Kidney (tissue), 14 donors: Measurements from ENCODE around the gene ADD2. TPM values are rescaled to one million over a fixed set of nuclear protein-coding genes. Genes with fewer than 3 reads are reported as not detected.

Experiments used
- DNase-seq, 5 donors: peaks; one replicate each; pipeline ENCODE4 v3.0.0-alpha.2; 2013 to 2020
- FAIRE-seq: peaks from 2 replicates; lab custom pipeline; 2012; peaks lifted over from hg19 to GRCh38; lab: Jason Lieb, UNC
- H3K27ac ChIP-seq, 2 donors: one replicate each; pipeline ENCODE4 v1.7.0; 2013; ENCODE audit warnings: low read depth in 2 of 2, low read length in 2 of 2, inconsistent platforms in 1 of 2
- H3K27me3 ChIP-seq: one replicate; pipeline ENCODE4 v1.7.1; 2013; ENCODE audit warnings: low read length, inconsistent platforms; ENCODE audit not compliant: control insufficient read depth, insufficient read depth
- H3K36me3 ChIP-seq, 3 donors: one replicate each; pipeline versions ENCODE4 v1.7.0 to v1.7.1; 2013; ENCODE audit warnings: low read length in 3 of 3, control low read depth in 1 of 3, inconsistent platforms in 1 of 3; ENCODE audit not compliant: insufficient read depth in 3 of 3, control insufficient read depth in 2 of 3
- H3K4me1 ChIP-seq, 3 donors: one replicate each; pipeline versions ENCODE4 v1.7.0 to v1.7.1; 2013; ENCODE audit warnings: low read length in 3 of 3, inconsistent platforms in 1 of 3, low read depth in 1 of 3; ENCODE audit not compliant: control insufficient read depth in 2 of 3, insufficient read depth in 2 of 3
- H3K4me3 ChIP-seq, 3 donors: one replicate each; pipeline versions ENCODE4 v1.7.0 to v1.8.1; 2013; ENCODE audit warnings: low read length in 3 of 3, control low read depth in 1 of 3, inconsistent platforms in 1 of 3
- H3K9ac ChIP-seq, 3 donors: one replicate each; pipeline versions ENCODE4 v1.7.0 to v1.7.1; 2013; ENCODE audit warnings: low read length in 3 of 3, control low read depth in 1 of 3, inconsistent platforms in 1 of 3
- H3K9me3 ChIP-seq, 3 donors: one replicate each; pipeline versions ENCODE4 v1.7.0 to v1.7.1; 2013; ENCODE audit warnings: low read length in 3 of 3, control low read depth in 1 of 3, inconsistent platforms in 1 of 3; ENCODE audit not compliant: control insufficient read depth in 2 of 3, insufficient read depth in 1 of 3
- CTCF ChIP-seq: IDR thresholded peaks from 3 replicates; pipeline ENCODE4 v1.5.1; 2012; ENCODE audit warnings: mild to moderate bottlenecking, moderate library complexity, borderline replicate concordance; ENCODE audit not compliant: insufficient read depth; ENCODE audit errors: extremely low read depth
- intact Hi-C: fragments of 100-400 bp; cut with DNase I; formaldehyde crosslinking; loops from one replicate; pipeline ENCODE4 v1.11.1; 2022
- polyA plus RNA-seq: library from polyadenylated mRNA; stranded (reverse); fragments of 350-450 nt; fragmentation: Illumina TruSeq; extraction: RNeasy Lipid Tissue Mini Kit (QIAGEN cat#74804); gene quantifications from one replicate; pipeline ENCODE4 v1.2.3, GENCODE V29; 2014; ENCODE audit warnings: low read depth, low replicate concordance; ENCODE audit not compliant: insufficient read depth
- total RNA-seq: library from RNA; stranded (reverse); fragmentation: NEBNext Ultra II Directional; extraction: Animal tissue kit (Norgen Biotek cat#: 25700); gene quantifications from one replicate; pipeline ENCODE4 v1.2.1, GENCODE V29; 2021
- donor health status: control.
- donor health status: control.
- donor health status: control.
- donor health status: control.
- donor health status: control.
- donor health status: DM: yes; HTN: yes; CAD: no.
- donor health status: Normal renal cell carcinoma (clear cell type).

The ADD2 gene
- total and polyA plus RNA-seq, 2 donors from 2014 or later, result 2.9 TPM; not detected in 1

DNA sequence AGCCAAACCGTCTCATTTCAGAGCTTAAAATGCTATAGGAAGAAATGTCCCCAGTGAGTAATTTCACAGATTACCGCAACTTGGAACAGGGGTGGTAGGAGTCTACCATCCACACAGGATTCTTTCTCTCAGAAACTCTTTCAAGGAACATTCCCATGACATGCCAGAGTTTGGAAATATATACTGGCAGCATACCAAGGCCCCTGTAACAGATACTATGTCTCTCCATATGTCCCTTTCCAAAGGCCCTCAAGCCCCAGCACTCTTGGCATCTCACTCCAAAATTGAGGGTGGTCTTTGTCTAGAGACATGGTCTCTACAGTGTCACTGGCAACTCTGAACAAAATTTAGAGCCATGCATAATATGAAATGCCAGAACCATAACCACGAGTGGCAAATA, 11.5 kb upstream of the ADD2 start:
- Histone ChIP-seq H3K27me3 (no peaks in the 10 kb centered on the region), H3K27ac (no peak overlapping the region), H3K9ac (no peak overlapping the region), H3K4me3 (no peak overlapping the region), H3K9me3 (no peaks in the 10 kb centered on the region), H3K4me1 (no peaks in the 10 kb centered on the region), H3K36me3 (no peaks in the 10 kb centered on the region)
- TF ChIP-seq CTCF, result no peak
- DNase-seq (no peak), FAIRE-seq (no peak)
- intact Hi-C loops, result no loop called here

- intact Hi-C loops, result no loop called here
- DNase-seq, result no peak
- FAIRE-seq, result no peak
- Histone ChIP-seq H3K9ac (no peak overlapping the region), H3K27me3 (no peaks in the 10 kb centered on the region), H3K4me1 (no peaks in the 10 kb centered on the region), H3K27ac (no peak overlapping the region), H3K4me3 (no peak overlapping the region), H3K9me3 (no peaks in the 10 kb centered on the region), H3K36me3 (no peaks in the 10 kb centered on the region)
- no peak for TF ChIP-seq CTCF
These were observed 10.7 kb upstream of the ADD2 start for GRCh38 chr2:70778676-70779075.

DNA sequence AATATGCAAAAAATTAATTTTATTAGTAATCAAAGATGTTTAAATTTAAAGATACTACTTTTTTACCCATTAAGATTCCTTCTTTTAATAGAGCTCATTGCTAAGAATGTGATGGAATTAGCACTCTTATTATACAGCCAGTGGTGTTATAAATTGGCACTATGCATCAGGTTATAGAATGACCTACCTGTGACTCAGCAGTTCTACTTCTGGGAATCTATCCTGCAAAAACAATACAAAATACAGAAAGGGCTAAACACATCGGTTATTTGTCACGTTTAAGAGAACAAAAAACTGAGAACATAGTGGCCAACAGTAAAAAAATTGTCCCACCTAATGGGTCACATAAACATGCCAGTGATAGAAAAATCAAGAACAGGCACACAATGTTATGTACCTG, 9.4 kb upstream of the ADD2 start:
- H3K9me3 ChIP-seq, result no peaks in the 10 kb centered on the region
- no peaks in the 10 kb centered on the region for H3K4me1 ChIP-seq
- H3K9ac ChIP-seq, result no peak overlapping the region
- no peaks in the 10 kb centered on the region for H3K36me3 ChIP-seq
- DNase-seq (no peak), FAIRE-seq (no peak)
- H3K4me3 ChIP-seq, result no peak overlapping the region
- TF ChIP-seq CTCF, result no peak
- no peaks in the 10 kb centered on the region for H3K27me3 ChIP-seq
- intact Hi-C loops, result no loop called here
- no peak overlapping the region for H3K27ac ChIP-seq

- no peaks in the 10 kb centered on the region for H3K27me3 ChIP-seq
- no peak for FAIRE-seq
- no peak overlapping the region for H3K27ac ChIP-seq
- no peaks in the 10 kb centered on the region for H3K4me1 ChIP-seq
- H3K4me3 ChIP-seq, result no peak overlapping the region
- no peaks in the 10 kb centered on the region for H3K9me3 ChIP-seq
- no peak overlapping the region for H3K9ac ChIP-seq
- H3K36me3 ChIP-seq, result no peaks in the 10 kb centered on the region
- TF ChIP-seq CTCF, result no peak
- intact Hi-C loops, result no loop called here
- no peak for DNase-seq
These were observed 8.3 kb upstream of the ADD2 start for GRCh38 chr2:70776266-70776665.
